Rectal smooth muscle tissue (tissue), 1 donor: ENCODE measurements around the gene ARMC2.
"Not testable (repeated sequence)": the region's sequence is repeated elsewhere in the genome, so short reads cannot be mapped to it uniquely, and the experiment has no call there.

Experiments
- H3K27ac ChIP-seq: one replicate; pipeline ENCODE4 v1.7.0; 2013; ENCODE audit warnings: low read depth, low read length, inconsistent platforms
- H3K27me3 ChIP-seq: one replicate; pipeline ENCODE4 v1.7.0; 2013; ENCODE audit warnings: low read length; ENCODE audit not compliant: control insufficient read depth, insufficient read depth
- H3K36me3 ChIP-seq: one replicate; pipeline ENCODE4 v1.7.0; 2013; ENCODE audit warnings: low read length; ENCODE audit not compliant: control insufficient read depth, insufficient read depth
- H3K4me1 ChIP-seq: one replicate; pipeline ENCODE4 v1.7.0; 2013; ENCODE audit warnings: low read length; ENCODE audit not compliant: control insufficient read depth, insufficient read depth
- H3K4me3 ChIP-seq: one replicate; pipeline ENCODE4 v1.7.0; 2013; ENCODE audit warnings: low read length
- H3K9ac ChIP-seq: one replicate; pipeline ENCODE4 v1.7.0; 2013; ENCODE audit warnings: low read length

Gene ARMC2

DNA sequence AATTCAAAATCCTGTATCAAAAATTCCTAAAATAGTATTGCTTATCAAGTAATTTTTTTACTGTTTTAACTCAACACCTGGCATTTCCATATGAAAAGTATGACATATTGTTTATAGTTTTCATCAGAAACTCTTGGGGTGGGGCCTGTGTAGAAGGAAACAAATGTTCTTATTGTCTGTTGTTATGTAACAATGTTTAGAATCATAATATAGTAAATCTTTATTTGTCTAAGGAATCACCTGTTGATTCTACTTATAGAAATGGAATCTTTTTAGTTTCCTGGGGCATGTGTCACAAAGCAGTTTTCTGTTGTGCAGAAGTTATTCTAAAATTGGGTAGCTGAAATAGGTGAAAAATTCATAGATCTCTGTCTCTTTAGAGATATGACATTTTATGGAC is 4.9 kb downstream of the ARMC2 start:
- H3K27ac ChIP-seq: no peak overlapping the region
- H3K36me3 ChIP-seq: peaks cover 7% of the 10 kb centered on the region
- H3K27me3 ChIP-seq: no peaks in the 10 kb centered on the region
- H3K4me1 ChIP-seq: peaks cover 3% of the 10 kb centered on the region
- H3K9ac ChIP-seq: no peak overlapping the region
- no peak overlapping the region for H3K4me3 ChIP-seq

DNA sequence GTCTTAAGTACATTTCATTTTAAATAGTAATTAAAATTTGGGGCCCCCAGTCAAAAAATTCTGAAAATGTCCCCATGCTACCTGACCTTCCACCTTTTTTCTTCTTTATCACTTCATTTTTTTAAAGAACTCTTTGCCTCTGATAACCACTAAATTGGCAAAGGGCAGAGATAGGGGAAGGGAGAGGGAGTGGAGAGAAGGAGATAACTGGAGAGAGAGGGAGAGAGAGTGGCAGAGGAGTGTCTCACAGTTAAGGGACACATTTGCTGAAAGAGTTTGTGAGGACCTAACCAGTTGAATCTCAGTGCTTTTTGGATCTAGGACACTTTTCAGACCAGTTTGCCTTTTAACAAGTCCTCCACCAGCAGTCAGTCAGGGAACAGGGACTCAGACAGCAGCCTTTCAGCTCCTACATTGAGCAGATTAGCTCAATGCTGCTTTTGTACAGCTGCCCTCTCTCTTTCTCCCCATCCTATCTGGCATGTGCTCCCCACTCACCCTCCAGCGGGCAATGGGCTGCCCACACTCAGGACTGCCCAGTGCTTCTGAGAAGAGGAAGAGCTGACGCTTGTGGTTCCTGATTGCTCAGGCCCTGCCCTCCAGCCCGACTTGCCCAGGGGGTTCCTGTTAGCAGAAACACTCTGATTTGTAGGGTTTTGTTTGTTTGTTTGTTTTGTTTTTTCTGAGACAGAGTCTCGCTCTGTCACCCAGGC is 14.4 kb downstream of the ARMC2 start:
- Histone ChIP-seq H3K36me3 (peaks cover 4% of the 10 kb centered on the region), H3K4me3 (no peak overlapping the region), H3K27ac (no peak overlapping the region), H3K9ac (no peak overlapping the region), H3K4me1 (no peaks in the 10 kb centered on the region), H3K27me3 (no peaks in the 10 kb centered on the region)

DNA sequence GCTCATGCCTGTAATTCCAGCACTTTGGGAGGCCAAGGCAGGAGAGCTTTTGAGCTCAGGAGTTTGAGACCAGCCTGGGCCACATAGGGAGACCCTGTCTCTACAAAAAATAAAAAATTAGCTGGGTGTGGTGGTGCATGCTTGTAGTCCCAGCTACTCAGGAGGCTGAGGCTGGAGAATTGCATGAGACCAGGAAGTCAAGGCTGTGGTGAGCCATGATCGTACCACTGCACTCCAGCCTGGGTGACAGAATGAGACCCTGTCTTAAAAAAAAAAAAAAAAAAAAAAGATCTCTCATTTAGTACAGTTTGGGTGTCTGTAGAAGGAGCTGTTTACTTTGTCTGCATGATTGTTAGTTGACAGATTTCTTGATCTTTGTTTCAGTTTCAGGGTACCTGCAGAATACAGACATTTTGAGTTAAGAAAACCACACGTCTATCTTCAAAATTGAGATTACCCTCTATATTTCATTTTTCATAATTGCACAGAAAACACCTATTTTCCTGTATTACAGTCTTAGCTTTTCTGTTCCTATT is 17.6 kb downstream of the ARMC2 start:
- not testable (repeated sequence) for H3K27ac ChIP-seq, H3K4me1 ChIP-seq, H3K27me3 ChIP-seq, H3K9ac ChIP-seq, H3K36me3 ChIP-seq, H3K4me3 ChIP-seq

DNA sequence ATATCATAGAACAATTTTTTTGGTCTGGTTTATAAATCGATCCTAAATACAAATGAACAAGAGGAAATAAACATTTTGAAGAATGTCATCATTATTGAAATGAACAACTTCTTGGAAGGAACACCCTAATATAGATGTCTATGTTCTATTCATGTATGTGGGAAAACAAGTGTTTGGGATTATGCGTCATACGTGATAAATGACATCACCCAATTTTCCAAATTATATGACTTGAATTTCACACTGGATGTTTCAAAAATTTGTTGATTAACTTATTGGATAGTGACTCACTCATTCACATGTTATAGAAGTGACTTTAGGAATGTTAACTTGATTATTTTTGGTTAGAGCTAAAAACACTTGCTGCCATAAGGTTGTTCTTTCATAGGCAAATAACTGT is 18.6 kb downstream of the ARMC2 start:
- H3K4me1 ChIP-seq: no peaks in the 10 kb centered on the region
- no peak overlapping the region for H3K27ac ChIP-seq

DNA sequence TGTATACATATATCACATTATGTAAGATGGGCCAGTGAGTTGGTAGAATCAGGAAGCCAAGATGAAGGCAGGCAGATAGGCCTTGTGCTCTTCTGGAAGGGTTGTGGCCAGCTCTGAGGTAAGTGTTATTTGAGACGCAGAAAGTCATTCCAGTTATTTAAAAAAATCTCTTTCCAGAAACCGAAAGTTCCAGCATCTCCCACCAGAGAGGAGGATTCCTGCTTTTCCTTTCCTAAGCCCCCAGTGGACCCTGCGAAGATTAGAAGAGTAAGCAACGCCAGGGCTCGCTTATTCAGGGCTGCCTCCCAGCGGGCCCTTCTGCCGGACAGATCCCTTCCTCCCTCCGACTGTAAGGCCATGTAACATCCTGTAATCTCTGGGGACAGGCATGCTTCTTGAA is 20.4 kb downstream of the ARMC2 start:
- Histone ChIP-seq H3K36me3 (peaks cover 4% of the 10 kb centered on the region), H3K27ac (no peak overlapping the region), H3K27me3 (no peaks in the 10 kb centered on the region), H3K4me1 (no peaks in the 10 kb centered on the region), H3K4me3 (no peak overlapping the region), H3K9ac (no peak overlapping the region)

More for the DNA sequence above, 18.6 kb downstream of the ARMC2 start:
- Histone ChIP-seq H3K9ac (no peak overlapping the region), H3K4me3 (no peak overlapping the region), H3K36me3 (peaks cover 4% of the 10 kb centered on the region), H3K27me3 (no peaks in the 10 kb centered on the region)

DNA sequence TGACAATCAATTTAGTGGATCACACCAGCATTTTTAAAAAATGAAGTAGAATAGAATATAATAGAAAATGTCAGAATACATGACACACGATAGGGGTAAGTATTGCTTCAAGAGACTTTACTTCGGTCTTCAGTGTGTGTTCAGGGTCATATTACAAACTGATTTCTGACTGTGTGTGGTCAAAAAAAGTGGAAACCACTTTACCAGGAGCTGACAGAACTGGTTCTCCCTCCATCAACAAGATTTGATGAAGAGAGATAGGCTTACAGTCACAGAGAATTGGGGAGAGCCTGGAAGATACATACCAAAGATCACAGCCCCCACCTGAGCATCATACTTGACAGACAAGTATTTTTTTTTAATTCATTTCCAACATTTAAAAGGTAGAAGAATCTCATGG is 21.7 kb downstream of the ARMC2 start:
- Histone ChIP-seq H3K27ac (no peak overlapping the region), H3K9ac (no peak overlapping the region), H3K4me3 (no peak overlapping the region), H3K36me3 (peaks cover 4% of the 10 kb centered on the region), H3K27me3 (no peaks in the 10 kb centered on the region), H3K4me1 (no peaks in the 10 kb centered on the region)

DNA sequence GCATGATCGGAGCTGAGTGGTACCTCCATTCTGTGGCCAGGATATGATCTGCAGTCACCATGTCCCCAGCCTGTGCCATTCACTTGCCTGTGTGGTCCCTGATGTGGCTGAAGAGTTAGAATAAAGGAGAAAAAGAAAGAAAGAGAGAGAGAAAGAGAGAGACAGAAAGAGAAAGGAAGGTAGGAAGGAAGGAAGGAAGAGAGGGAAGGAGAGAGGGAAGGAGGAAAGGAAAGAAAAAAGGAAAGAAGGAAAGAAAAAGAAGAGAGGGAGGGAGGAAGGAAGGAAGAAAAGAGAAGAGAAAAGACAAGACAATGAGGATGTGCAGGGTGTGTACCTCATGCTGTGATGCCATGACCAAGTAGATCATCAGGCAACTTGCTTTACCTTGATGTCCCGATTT is 22.1 kb downstream of the ARMC2 start:
- Histone ChIP-seq H3K9ac (no peak overlapping the region), H3K27ac (no peak overlapping the region), H3K4me1 (no peaks in the 10 kb centered on the region), H3K36me3 (peaks cover 4% of the 10 kb centered on the region), H3K27me3 (no peaks in the 10 kb centered on the region), H3K4me3 (no peak overlapping the region)

DNA sequence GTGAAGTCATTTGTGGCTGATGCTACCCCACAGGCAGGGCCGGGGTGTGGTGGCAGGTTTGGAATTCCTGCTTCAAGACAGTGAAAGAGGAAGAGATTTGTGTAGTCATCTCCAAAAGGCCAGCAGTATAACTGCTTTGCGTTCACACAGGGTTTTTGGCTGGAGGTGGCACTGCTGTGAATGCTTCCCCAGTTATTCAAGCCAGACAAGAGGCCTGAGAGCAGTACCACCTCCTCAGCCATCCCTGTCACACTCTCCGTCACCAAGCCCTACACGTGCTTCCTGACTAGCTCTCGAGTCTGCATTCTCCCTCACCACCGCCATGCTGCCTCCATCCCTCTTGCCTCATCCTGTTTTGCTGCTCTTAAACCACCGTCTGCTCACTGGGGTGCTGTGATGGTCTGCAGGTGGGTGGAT is 23.9 kb downstream of the ARMC2 start:
- no peak overlapping the region for H3K9ac ChIP-seq
- no peak overlapping the region for H3K27ac ChIP-seq
- H3K36me3 ChIP-seq: peaks cover 4% of the 10 kb centered on the region
- no peaks in the 10 kb centered on the region for H3K27me3 ChIP-seq
- no peak overlapping the region for H3K4me3 ChIP-seq
- no peaks in the 10 kb centered on the region for H3K4me1 ChIP-seq

DNA sequence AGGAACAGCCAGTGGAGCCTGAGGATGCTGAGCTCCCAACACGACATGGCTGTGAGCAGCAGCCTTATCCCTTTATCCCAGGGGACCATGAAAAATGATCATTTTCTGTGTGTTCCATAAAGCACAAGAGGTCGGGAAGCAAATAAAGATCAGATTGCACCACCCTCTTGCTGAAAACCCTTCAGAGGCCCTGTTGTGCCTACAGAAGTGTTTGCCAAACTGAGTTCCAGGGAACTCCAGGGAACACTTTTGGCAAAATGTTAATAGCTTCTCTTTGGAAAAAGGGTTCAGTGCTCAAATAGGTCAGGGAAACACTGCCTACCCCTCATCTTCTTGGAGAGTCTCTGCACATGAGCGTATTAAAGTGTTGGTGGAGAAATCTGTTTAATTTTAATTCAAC is 24.4 kb downstream of the ARMC2 start:
- Histone ChIP-seq H3K4me1 (no peaks in the 10 kb centered on the region), H3K27ac (no peak overlapping the region), H3K27me3 (no peaks in the 10 kb centered on the region), H3K9ac (no peak overlapping the region), H3K4me3 (no peak overlapping the region), H3K36me3 (peaks cover 4% of the 10 kb centered on the region)

DNA sequence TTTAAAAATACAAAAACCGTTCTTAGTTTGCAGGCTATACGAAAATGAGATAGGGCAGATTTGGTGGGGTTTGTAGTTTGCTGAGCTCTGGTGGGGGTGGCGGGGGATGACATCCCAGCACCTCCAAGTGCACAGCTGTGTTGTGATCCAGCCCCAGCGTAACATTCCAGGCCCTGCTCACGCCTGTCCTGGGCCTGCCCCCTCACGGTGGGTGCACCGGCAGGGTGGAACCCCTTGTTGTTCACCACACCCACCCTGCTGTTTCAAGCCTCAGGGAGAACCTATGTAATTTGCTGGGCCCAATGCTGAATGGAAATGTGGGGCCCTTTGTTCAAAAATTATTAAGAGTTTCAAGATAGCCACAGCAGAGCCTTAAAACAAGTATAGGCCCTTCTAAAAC is 25.0 kb downstream of the ARMC2 start:
- no peaks in the 10 kb centered on the region for H3K4me1 ChIP-seq
- no peak overlapping the region for H3K9ac ChIP-seq
- peaks cover 4% of the 10 kb centered on the region for H3K36me3 ChIP-seq
- H3K27ac ChIP-seq: no peak overlapping the region
- H3K4me3 ChIP-seq: no peak overlapping the region
- no peaks in the 10 kb centered on the region for H3K27me3 ChIP-seq

DNA sequence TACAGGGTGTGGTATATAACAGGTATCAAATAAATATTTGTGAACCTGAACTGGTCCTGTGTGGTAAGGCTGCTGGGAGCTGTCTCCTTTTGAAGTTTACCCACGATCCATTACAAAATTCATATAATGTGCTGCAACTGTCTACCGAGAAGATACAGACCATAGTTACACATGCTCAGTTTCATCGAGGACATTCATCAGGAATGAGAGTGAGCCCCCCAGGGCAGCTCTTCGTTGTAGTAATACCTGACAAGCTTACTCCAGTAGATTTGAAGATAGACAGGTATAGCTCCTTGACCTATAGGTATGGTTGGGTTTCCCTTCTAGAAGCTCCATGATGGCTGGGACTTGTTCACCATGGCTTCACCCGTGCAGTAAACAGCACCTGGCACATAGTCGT is 25.7 kb downstream of the ARMC2 start:
- Histone ChIP-seq H3K4me1 (no peaks in the 10 kb centered on the region), H3K27me3 (no peaks in the 10 kb centered on the region), H3K4me3 (no peak overlapping the region), H3K27ac (no peak overlapping the region), H3K36me3 (peaks cover 4% of the 10 kb centered on the region), H3K9ac (no peak overlapping the region)

DNA sequence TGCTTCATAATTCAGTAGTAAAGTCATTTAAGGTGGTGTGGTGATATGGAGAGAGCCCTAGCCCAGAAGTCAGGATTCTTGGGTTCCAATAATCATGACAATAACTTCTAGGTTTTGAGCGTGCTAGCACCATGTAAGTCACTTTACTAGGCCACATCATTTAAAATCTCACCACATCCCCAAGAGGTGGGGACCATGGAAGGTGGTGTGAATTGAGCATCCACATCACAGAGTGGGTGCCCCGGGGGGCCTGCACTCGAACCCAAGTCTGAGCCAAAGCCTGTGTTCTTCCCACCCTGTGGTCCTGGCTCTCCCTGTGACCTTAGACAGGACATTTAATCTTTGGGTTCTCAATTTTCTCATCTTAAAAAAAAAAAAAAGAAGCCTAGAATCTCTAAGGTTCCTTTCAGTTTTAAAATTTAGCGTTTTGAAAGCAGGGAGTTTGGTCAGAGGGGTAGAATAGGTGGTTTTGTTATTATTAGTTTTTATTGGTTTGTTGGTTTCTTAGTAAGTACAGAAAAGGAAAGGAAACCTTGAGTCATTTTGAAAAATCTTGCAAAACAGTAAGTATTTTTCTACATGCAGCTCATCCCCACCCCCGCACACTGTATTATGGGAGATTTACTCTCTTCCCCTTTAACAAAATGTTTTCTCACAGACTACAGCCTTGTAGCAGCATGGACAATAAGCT is 26.4 kb downstream of the ARMC2 start:
- H3K27me3 ChIP-seq: no peaks in the 10 kb centered on the region
- H3K27ac ChIP-seq: no peak overlapping the region
- peaks cover 4% of the 10 kb centered on the region for H3K36me3 ChIP-seq
- H3K4me3 ChIP-seq: no peak overlapping the region
- H3K9ac ChIP-seq: no peak overlapping the region
- H3K4me1 ChIP-seq: no peaks in the 10 kb centered on the region

DNA sequence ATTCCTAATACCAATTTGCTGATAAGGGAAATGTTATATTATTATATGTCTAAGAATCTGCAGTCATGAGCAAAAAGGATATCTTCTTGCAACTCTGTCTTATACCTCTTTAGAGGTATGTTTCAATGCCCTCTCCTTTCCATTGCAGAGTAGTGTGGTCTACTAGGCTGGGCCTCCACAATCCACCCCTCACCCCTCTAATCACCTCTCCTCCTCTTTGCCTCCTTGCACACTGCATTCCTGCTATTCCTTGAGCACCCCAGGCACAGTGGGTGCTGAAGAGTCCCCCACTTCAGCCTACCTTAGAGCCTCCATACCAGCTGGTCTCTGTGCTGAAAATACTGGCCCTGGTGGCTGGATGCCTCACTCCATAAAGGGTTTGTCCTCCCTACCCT is 26.9 kb downstream of the ARMC2 start:
- H3K9ac ChIP-seq: no peak overlapping the region
- H3K27me3 ChIP-seq: no peaks in the 10 kb centered on the region
- H3K27ac ChIP-seq: no peak overlapping the region
- H3K36me3 ChIP-seq: peaks cover 4% of the 10 kb centered on the region
- no peak overlapping the region for H3K4me3 ChIP-seq
- H3K4me1 ChIP-seq: no peaks in the 10 kb centered on the region
